Caco-2 (cell line): ENCODE results near the gene RPL26. TPM values are rescaled to one million over a fixed set of nuclear protein-coding genes. Genes with fewer than 3 reads are reported as not detected.
"Not testable (repeated sequence)": the region's sequence is repeated elsewhere in the genome, so short reads cannot be mapped to it uniquely, and the experiment has no call there.

Experiments
- BruUV-seq: library from RNA; stranded (reverse); fragments of 400-500 nt; replicated peaks from 2 replicates; lab custom pipeline; 2021; lab: Mats Ljungman, UMichigan
- CTCF ChIA-PET: fragments of 300-600 bp; sonication (Branson Sonifier 250); formaldehyde crosslinking; loops from one replicate; lab custom pipeline; 2022; ENCODE audit warnings: antibody characterized with exemption; lab: Charles Lee
- POLR2A ChIA-PET: fragments of 300-600 bp; sonication (Branson Sonifier 250); formaldehyde crosslinking; loops from one replicate; lab custom pipeline; 2022; ENCODE audit warnings: antibody characterized with exemption; lab: Charles Lee
- DNase-seq, 2 experiments: peaks; one replicate each; pipeline versions ENCODE4 v3.0.0 to v3.0.0-alpha.2; 2020 to 2022
- H3K27me3 ChIP-seq: replicated peaks from 2 replicates; pipeline ENCODE4 v1.6.0; 2011; ENCODE audit warnings: low read length; ENCODE audit not compliant: control insufficient read depth, insufficient read depth
- H3K36me3 ChIP-seq: 2 replicates; pipeline ENCODE4 v1.5.1; 2011; ENCODE audit warnings: low read length; ENCODE audit not compliant: control insufficient read depth, insufficient read depth
- H3K4me1 ChIP-seq: fragments of 250-450 bp; sonication (Bioruptor Pico); 2 replicates; pipeline ENCODE4 v1.5.1; 2020; ENCODE audit warnings: mild to moderate bottlenecking
- H3K4me3 ChIP-seq: 2 replicates; pipeline ENCODE4 v1.5.1; 2011; ENCODE audit warnings: low read depth, mild to moderate bottlenecking, control low read depth, low read length
- H3K9me3 ChIP-seq: fragments of 250-450 bp; sonication (Bioruptor Pico); 2 replicates; pipeline ENCODE4 v1.5.1; 2020; ENCODE audit warnings: mild to moderate bottlenecking, moderate library complexity
- H3K27ac Mint-ChIP-seq: one replicate; pipeline ENCODE4 v1.8.0; 2022; ENCODE audit warnings: mixed read lengths; ENCODE audit not compliant: unreplicated experiment
- H3K27me3 Mint-ChIP-seq: one replicate; pipeline ENCODE4 v1.8.0; 2022; ENCODE audit warnings: mixed read lengths; ENCODE audit not compliant: insufficient read depth, unreplicated experiment
- H3K36me3 Mint-ChIP-seq: one replicate; pipeline ENCODE4 v1.8.0; 2022; ENCODE audit warnings: mild to moderate bottlenecking, mixed read lengths; ENCODE audit not compliant: insufficient read depth, unreplicated experiment
- H3K4me1 Mint-ChIP-seq: one replicate; pipeline ENCODE4 v1.8.0; 2022; ENCODE audit warnings: low read depth, mixed read lengths; ENCODE audit not compliant: unreplicated experiment
- H3K4me3 Mint-ChIP-seq: one replicate; pipeline ENCODE4 v1.8.0; 2022; ENCODE audit warnings: mild to moderate bottlenecking, moderate library complexity, mixed read lengths; ENCODE audit not compliant: unreplicated experiment
- H3K9me3 Mint-ChIP-seq: one replicate; pipeline ENCODE4 v1.8.0; 2022; ENCODE audit warnings: mixed read lengths; ENCODE audit not compliant: unreplicated experiment
- CTCF ChIP-seq, 2 experiments: fragments of 200-600 bp in 1 of 2; IDR thresholded peaks; 1 replicate in 1 of 2; 2 replicates in 1 of 2; pipeline versions ENCODE4 v1.5.1 to v1.8.0; 2011 to 2022; ENCODE audit warnings: antibody characterized with exemption in 1 of 2, control low read depth in 1 of 2, inconsistent platforms in 1 of 2, low read depth in 1 of 2, low read length in 1 of 2, mild to moderate bottlenecking in 1 of 2, moderate library complexity in 1 of 2; ENCODE audit not compliant: insufficient read depth in 1 of 2, severe bottlenecking in 1 of 2, unreplicated experiment in 1 of 2
- intact Hi-C: fragments of 100-400 bp; cut with micrococcal nuclease; formaldehyde crosslinking; loops from one replicate; pipeline ENCODE4 v1.10.0; 2022; ENCODE audit not compliant: unreplicated experiment
- total RNA-seq: library from RNA; stranded (reverse); gene quantifications from 2 replicates; pipeline ENCODE4 v1.2.3, GENCODE V29; 2022

RPL26 gene
- total RNA-seq, 1 experiment from 2014 or later = 999 TPM

GRCh38 chr17:8401107-8401506 lies 18.1 kb upstream of the RPL26 start:
- Mint-ChIP-seq H3K9me3 (no peaks in the 10 kb centered on the region), H3K4me1 (peaks cover 6% of the 10 kb centered on the region), H3K27me3 (peaks cover 10% of the 10 kb centered on the region), H3K36me3 (no peaks in the 10 kb centered on the region), H3K27ac (no peak overlapping the region), H3K4me3 (no peak overlapping the region)
- intact Hi-C loops = no loop called here
- no peaks in the 10 kb centered on the region for H3K27me3 ChIP-seq
- POLR2A ChIA-PET = no interaction called here
- BruUV-seq = no TSS peak
- no peak for TF ChIP-seq CTCF (IDR thresholded peaks at IDR 0.05; ENCODE audit: insufficient read depth in 1 of 2, low read depth in 1 of 2, low read length in 1 of 2, severe bottlenecking in 1 of 2, unreplicated experiment in 1 of 2)
- H3K4me3 ChIP-seq = no peak overlapping the region
- H3K4me1 ChIP-seq = no peaks in the 10 kb centered on the region
- DNase-seq = no peak
- no peaks in the 10 kb centered on the region for H3K36me3 ChIP-seq
- H3K9me3 ChIP-seq = no peaks in the 10 kb centered on the region
- CTCF ChIA-PET = no interaction called here

GRCh38 chr17:8398980-8399379 lies 16.0 kb upstream of the RPL26 start:
- ChIA-PET POLR2A (interaction anchor here (0.6 kb wide), 1 partner anchor 15 kb away, joined by 3 read pairs; no protein-coding TSS in a partner anchor), CTCF (no interaction called here)
- Histone ChIP-seq H3K27me3 (no peaks in the 10 kb centered on the region), H3K9me3 (no peaks in the 10 kb centered on the region), H3K36me3 (no peaks in the 10 kb centered on the region), H3K4me3 (no peak overlapping the region), H3K4me1 (no peaks in the 10 kb centered on the region)
- intact Hi-C loops = no loop called here
- H3K9me3 Mint-ChIP-seq = no peaks in the 10 kb centered on the region
- H3K36me3 Mint-ChIP-seq = no peaks in the 10 kb centered on the region
- no TSS peak for BruUV-seq
- H3K4me1 Mint-ChIP-seq = peaks cover 6% of the 10 kb centered on the region
- peaks cover 10% of the 10 kb centered on the region for H3K27me3 Mint-ChIP-seq
- TF ChIP-seq CTCF (IDR thresholded peaks at IDR 0.05; ENCODE audit: insufficient read depth in 1 of 2, low read depth in 1 of 2, low read length in 1 of 2, severe bottlenecking in 1 of 2, unreplicated experiment in 1 of 2) = no peak
- H3K27ac Mint-ChIP-seq = no peak overlapping the region
- no peak overlapping the region for H3K4me3 Mint-ChIP-seq
- no peak for DNase-seq

- H3K27ac Mint-ChIP-seq = no peak within 1 kb of the TSS
- peaks cover 6% of the 10 kb centered on the region for H3K4me1 Mint-ChIP-seq
- H3K4me3 Mint-ChIP-seq = peak within 1 kb of the TSS; percentile 33
- no peaks in the 10 kb centered on the region for H3K36me3 Mint-ChIP-seq
- ChIA-PET POLR2A (no interaction called here), CTCF (interaction anchor here (1.3 kb wide), 1 partner anchor 14 kb away, joined by 5 read pairs; no protein-coding TSS in a partner anchor)
- TF ChIP-seq CTCF (IDR thresholded peaks at IDR 0.05; ENCODE audit: insufficient read depth in 1 of 2, low read depth in 1 of 2, low read length in 1 of 2, severe bottlenecking in 1 of 2, unreplicated experiment in 1 of 2) = no peak
- no peaks in the 10 kb centered on the region for H3K9me3 Mint-ChIP-seq
- no peaks in the 10 kb centered on the region for H3K36me3 ChIP-seq
- no peaks in the 10 kb centered on the region for H3K4me1 ChIP-seq
- peak in 1 of 2 experiments; percentile 40 for DNase-seq
- intact Hi-C loops = no loop called here
- H3K9me3 ChIP-seq = no peaks in the 10 kb centered on the region
- H3K27me3 Mint-ChIP-seq = peaks cover 10% of the 10 kb centered on the region
- no peaks in the 10 kb centered on the region for H3K27me3 ChIP-seq
- no TSS peak for BruUV-seq
- no peak within 1 kb of the TSS for H3K4me3 ChIP-seq
These were observed 14.6 kb upstream of the RPL26 start, which contains the start of gene RNF222 for GRCh38 chr17:8397636-8398035. Gene RNF222, minus strand, starts transcription at chr17:8397827. Its CDS starts 4,366 bp downstream, at chr17:8393461.

GRCh38 chr17:8394497-8394896 lies 11.5 kb upstream of the RPL26 start:
- H3K9me3 ChIP-seq, intact Hi-C loops, H3K4me1 ChIP-seq, H3K36me3 ChIP-seq, H3K36me3 Mint-ChIP-seq, BruUV-seq, H3K4me3 Mint-ChIP-seq, POLR2A ChIA-PET, H3K27me3 Mint-ChIP-seq, H3K27ac Mint-ChIP-seq, H3K4me3 ChIP-seq, H3K4me1 Mint-ChIP-seq, H3K9me3 Mint-ChIP-seq, H3K27me3 ChIP-seq, DNase-seq: not testable (repeated sequence)
- CTCF ChIA-PET = interaction anchor here (0.9 kb wide), 1 partner anchor 11 kb away, joined by 4 read pairs; no protein-coding TSS in a partner anchor
